Neural cell (in vitro differentiated cells): ENCODE measurements around the gene GPHN. TPM values are rescaled to one million over a fixed set of nuclear protein-coding genes. Genes with fewer than 3 reads are reported as not detected.

Source experiments
- H2AFZ ChIP-seq: fragments of 200-600, 300-800 bp; sonication (generic), shearing (Covaris generic); 2 replicates; pipeline ENCODE4 v1.6.0; 2014; ENCODE audit warnings: low read depth, mild to moderate bottlenecking, antibody characterized with exemption, low read length, moderate library complexity
- H3F3A ChIP-seq: fragments of 200-600 bp; shearing (Covaris generic); 2 replicates; pipeline ENCODE4 v1.6.1; 2016; ENCODE audit warnings: mild to moderate bottlenecking, moderate library complexity, mixed read lengths, antibody characterized with exemption, low read length; ENCODE audit not compliant: insufficient read depth, poor library complexity, severe bottlenecking
- H3K27ac ChIP-seq: fragments of 200-600, 300-800 bp; sonication (generic), shearing (Covaris generic); 2 replicates; pipeline ENCODE4 v1.5.1; 2014; ENCODE audit warnings: mild to moderate bottlenecking, low read length, moderate library complexity
- H3K27me3 ChIP-seq: fragments of 300-800, 200-600 bp; sonication (generic), shearing (Covaris generic); 2 replicates; pipeline ENCODE4 v1.6.0; 2014; ENCODE audit warnings: mild to moderate bottlenecking, low read depth, low read length, moderate library complexity; ENCODE audit not compliant: insufficient read depth
- H3K36me3 ChIP-seq: fragments of 300-800, 200-600 bp; sonication (generic), shearing (Covaris generic); 2 replicates; pipeline ENCODE4 v1.5.1; 2014; ENCODE audit warnings: mild to moderate bottlenecking, antibody characterized with exemption, low read length, moderate library complexity; ENCODE audit not compliant: insufficient read depth
- H3K4me2 ChIP-seq: fragments of 300-800, 200-600 bp; sonication (generic), shearing (Covaris generic); 2 replicates; pipeline ENCODE4 v1.6.0; 2014; ENCODE audit warnings: mild to moderate bottlenecking, low read length
- H3K4me3 ChIP-seq: fragments of 300-800, 200-600 bp; sonication (generic), shearing (Covaris generic); 2 replicates; pipeline ENCODE4 v1.5.1; 2014; ENCODE audit warnings: mild to moderate bottlenecking, low read length, moderate library complexity
- H3K79me2 ChIP-seq: fragments of 200-600 bp; shearing (Covaris generic); replicated peaks from 2 replicates; pipeline ENCODE4 v1.6.0; 2014; ENCODE audit warnings: mild to moderate bottlenecking, low read length, moderate library complexity; ENCODE audit not compliant: insufficient read depth
- H3K9ac ChIP-seq: fragments of 300-800, 200-600 bp; sonication (generic), shearing (Covaris generic); 2 replicates; pipeline ENCODE4 v1.6.1; 2016; ENCODE audit warnings: mild to moderate bottlenecking, low read length, mixed read lengths
- H3K9me2 ChIP-seq: fragments of 200-600 bp; shearing (Covaris generic); 2 replicates; pipeline ENCODE4 v1.6.1; 2016; ENCODE audit warnings: mild to moderate bottlenecking, low read length, mixed read lengths; ENCODE audit not compliant: insufficient read depth
- H3K9me3 ChIP-seq: fragments of 200-600, 300-800 bp; sonication (generic), shearing (Covaris generic); 2 replicates; pipeline ENCODE4 v1.6.1; 2016; ENCODE audit warnings: mild to moderate bottlenecking, mixed run types, low read length, moderate library complexity, mixed read lengths
- H4K20me1 ChIP-seq: fragments of 200-600 bp; shearing (Covaris generic); 2 replicates; pipeline ENCODE4 v1.6.1; 2016; ENCODE audit warnings: mild to moderate bottlenecking, mixed run types; ENCODE audit not compliant: insufficient read depth
- EZH2 ChIP-seq: fragments of 200-600, 300-800 bp; shearing (Covaris generic), sonication (generic); IDR thresholded peaks from 2 replicates; pipeline ENCODE4 v1.6.1; 2014; ENCODE audit warnings: antibody characterized with exemption, low read length, borderline replicate concordance, mild to moderate bottlenecking; ENCODE audit not compliant: insufficient read depth, poor library complexity, severe bottlenecking
- MXI1 ChIP-seq: fragments of 450-650 bp; conservative IDR thresholded peaks from 2 replicates; pipeline ENCODE4 v1.6.1; 2014; ENCODE audit warnings: antibody characterized with exemption, mild to moderate bottlenecking; ENCODE audit not compliant: poor library complexity, severe bottlenecking
- POLR2AphosphoS5 ChIP-seq: IDR thresholded peaks from 2 replicates; pipeline ENCODE4 v1.6.1; 2012
- RAD21 ChIP-seq: fragments of 450-650 bp; conservative IDR thresholded peaks from 2 replicates; pipeline ENCODE4 v1.6.1; 2014; ENCODE audit warnings: antibody characterized with exemption, mild to moderate bottlenecking, moderate library complexity
- SMC3 ChIP-seq: fragments of 450-650 bp; conservative IDR thresholded peaks from 2 replicates; pipeline ENCODE4 v1.6.1; 2014; ENCODE audit warnings: antibody characterized with exemption, mild to moderate bottlenecking, moderate library complexity; ENCODE audit not compliant: poor library complexity
- polyA plus RNA-seq: library from polyadenylated mRNA; depleted of rRNA; stranded (reverse); fragments of >200 nt; gene quantifications from 2 replicates; pipeline ENCODE4 v1.2.3, GENCODE V29; 2014
- TF ChIP-seq, protein P1 (sequence below): fragments of 450-650 bp; IDR thresholded peaks from 2 replicates; pipeline ENCODE4 v1.5.1; 2014; ENCODE audit warnings: antibody characterized with exemption, mild to moderate bottlenecking, moderate library complexity; ENCODE audit not compliant: poor library complexity, severe bottlenecking
- TF ChIP-seq, protein P2 (sequence below): IDR thresholded peaks from 2 replicates; pipeline ENCODE4 v1.6.1; 2012; ENCODE audit warnings: borderline replicate concordance

Gene GPHN
- polyA plus RNA-seq, 1 donor from 2014 or later, result 135 TPM

DNA sequence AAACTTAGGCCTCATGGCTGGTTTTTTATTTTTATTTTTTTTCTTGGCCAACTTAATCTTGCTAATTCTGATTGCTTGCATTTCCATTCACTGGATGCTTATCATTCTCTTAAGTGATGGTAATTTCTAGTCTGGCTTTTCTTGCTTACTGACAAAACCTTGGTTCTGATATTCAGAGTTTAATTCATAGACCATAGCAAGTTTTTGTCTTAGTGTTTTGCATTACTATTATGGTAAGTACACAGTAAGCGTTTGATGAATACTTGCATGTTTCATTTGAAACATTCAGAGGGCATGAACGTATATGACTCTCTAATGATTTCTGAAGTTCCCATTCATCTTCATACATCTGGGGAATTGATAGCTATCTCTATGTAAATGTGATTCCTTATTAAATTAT lies 55.8 kb downstream of the GPHN start:
- no peak overlapping the region for H2AFZ ChIP-seq
- no peaks in the 10 kb centered on the region for H3K9me3 ChIP-seq
- H3K9me2 ChIP-seq, result no peaks in the 10 kb centered on the region
- H3K36me3 ChIP-seq, result no peaks in the 10 kb centered on the region
- no peaks in the 10 kb centered on the region for H4K20me1 ChIP-seq
- no peak overlapping the region for H3K9ac ChIP-seq
- TF ChIP-seq, protein P1, sequence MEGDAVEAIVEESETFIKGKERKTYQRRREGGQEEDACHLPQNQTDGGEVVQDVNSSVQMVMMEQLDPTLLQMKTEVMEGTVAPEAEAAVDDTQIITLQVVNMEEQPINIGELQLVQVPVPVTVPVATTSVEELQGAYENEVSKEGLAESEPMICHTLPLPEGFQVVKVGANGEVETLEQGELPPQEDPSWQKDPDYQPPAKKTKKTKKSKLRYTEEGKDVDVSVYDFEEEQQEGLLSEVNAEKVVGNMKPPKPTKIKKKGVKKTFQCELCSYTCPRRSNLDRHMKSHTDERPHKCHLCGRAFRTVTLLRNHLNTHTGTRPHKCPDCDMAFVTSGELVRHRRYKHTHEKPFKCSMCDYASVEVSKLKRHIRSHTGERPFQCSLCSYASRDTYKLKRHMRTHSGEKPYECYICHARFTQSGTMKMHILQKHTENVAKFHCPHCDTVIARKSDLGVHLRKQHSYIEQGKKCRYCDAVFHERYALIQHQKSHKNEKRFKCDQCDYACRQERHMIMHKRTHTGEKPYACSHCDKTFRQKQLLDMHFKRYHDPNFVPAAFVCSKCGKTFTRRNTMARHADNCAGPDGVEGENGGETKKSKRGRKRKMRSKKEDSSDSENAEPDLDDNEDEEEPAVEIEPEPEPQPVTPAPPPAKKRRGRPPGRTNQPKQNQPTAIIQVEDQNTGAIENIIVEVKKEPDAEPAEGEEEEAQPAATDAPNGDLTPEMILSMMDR, result no peak
- TF ChIP-seq, protein P2, sequence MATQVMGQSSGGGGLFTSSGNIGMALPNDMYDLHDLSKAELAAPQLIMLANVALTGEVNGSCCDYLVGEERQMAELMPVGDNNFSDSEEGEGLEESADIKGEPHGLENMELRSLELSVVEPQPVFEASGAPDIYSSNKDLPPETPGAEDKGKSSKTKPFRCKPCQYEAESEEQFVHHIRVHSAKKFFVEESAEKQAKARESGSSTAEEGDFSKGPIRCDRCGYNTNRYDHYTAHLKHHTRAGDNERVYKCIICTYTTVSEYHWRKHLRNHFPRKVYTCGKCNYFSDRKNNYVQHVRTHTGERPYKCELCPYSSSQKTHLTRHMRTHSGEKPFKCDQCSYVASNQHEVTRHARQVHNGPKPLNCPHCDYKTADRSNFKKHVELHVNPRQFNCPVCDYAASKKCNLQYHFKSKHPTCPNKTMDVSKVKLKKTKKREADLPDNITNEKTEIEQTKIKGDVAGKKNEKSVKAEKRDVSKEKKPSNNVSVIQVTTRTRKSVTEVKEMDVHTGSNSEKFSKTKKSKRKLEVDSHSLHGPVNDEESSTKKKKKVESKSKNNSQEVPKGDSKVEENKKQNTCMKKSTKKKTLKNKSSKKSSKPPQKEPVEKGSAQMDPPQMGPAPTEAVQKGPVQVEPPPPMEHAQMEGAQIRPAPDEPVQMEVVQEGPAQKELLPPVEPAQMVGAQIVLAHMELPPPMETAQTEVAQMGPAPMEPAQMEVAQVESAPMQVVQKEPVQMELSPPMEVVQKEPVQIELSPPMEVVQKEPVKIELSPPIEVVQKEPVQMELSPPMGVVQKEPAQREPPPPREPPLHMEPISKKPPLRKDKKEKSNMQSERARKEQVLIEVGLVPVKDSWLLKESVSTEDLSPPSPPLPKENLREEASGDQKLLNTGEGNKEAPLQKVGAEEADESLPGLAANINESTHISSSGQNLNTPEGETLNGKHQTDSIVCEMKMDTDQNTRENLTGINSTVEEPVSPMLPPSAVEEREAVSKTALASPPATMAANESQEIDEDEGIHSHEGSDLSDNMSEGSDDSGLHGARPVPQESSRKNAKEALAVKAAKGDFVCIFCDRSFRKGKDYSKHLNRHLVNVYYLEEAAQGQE, result no peak
- TF ChIP-seq POLR2AphosphoS5 (no peak), MXI1 (no peak), SMC3 (no peak)
- H3F3A ChIP-seq, result no peaks in the 10 kb centered on the region
- H3K27ac ChIP-seq, result no peak overlapping the region
- no peak overlapping the region for H3K4me3 ChIP-seq
- no peaks in the 10 kb centered on the region for H3K79me2 ChIP-seq
- H3K27me3 ChIP-seq, result no peaks in the 10 kb centered on the region
- H3K4me2 ChIP-seq, result no peak overlapping the region

DNA sequence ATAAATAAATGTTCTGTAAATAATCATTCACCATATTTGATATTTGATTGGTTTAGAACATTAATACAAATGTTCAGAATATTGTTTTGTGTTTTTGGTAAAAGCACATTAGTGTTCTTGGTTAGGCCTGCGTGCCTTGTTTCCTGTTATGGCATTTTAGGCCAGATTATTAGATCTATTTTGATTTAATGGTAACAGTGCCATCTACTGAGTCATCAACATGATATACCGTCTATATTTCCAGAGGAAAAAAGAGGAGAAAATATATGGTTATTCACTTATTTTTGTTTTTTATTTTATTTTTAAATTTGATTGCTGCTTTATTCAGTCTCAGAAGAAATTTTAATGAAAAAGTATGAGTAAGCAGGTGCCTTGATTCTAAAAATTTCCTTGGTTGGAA lies 60.3 kb downstream of the GPHN start:
- no peaks in the 10 kb centered on the region for H3K79me2 ChIP-seq
- TF ChIP-seq, protein P2, result no peak
- TF ChIP-seq, protein P1, result no peak
- TF ChIP-seq RAD21, result no peak
- TF ChIP-seq EZH2, result no peak
- no peak overlapping the region for H2AFZ ChIP-seq
- H3K36me3 ChIP-seq, result no peaks in the 10 kb centered on the region
- no peak overlapping the region for H3K4me3 ChIP-seq
- no peaks in the 10 kb centered on the region for H3K9me2 ChIP-seq
- no peaks in the 10 kb centered on the region for H3K9me3 ChIP-seq
- no peaks in the 10 kb centered on the region for H3K27me3 ChIP-seq
- H3K4me2 ChIP-seq, result no peak overlapping the region
- no peak overlapping the region for H3K27ac ChIP-seq
- no peaks in the 10 kb centered on the region for H4K20me1 ChIP-seq
- no peak overlapping the region for H3K9ac ChIP-seq
- H3F3A ChIP-seq, result no peaks in the 10 kb centered on the region
